Measurements from ENCODE around the gene TMEM63A.
A peak's percentile ranks its signal among the peaks of the same experiment; 100 is the strongest.

The TMEM63A gene

DNA sequence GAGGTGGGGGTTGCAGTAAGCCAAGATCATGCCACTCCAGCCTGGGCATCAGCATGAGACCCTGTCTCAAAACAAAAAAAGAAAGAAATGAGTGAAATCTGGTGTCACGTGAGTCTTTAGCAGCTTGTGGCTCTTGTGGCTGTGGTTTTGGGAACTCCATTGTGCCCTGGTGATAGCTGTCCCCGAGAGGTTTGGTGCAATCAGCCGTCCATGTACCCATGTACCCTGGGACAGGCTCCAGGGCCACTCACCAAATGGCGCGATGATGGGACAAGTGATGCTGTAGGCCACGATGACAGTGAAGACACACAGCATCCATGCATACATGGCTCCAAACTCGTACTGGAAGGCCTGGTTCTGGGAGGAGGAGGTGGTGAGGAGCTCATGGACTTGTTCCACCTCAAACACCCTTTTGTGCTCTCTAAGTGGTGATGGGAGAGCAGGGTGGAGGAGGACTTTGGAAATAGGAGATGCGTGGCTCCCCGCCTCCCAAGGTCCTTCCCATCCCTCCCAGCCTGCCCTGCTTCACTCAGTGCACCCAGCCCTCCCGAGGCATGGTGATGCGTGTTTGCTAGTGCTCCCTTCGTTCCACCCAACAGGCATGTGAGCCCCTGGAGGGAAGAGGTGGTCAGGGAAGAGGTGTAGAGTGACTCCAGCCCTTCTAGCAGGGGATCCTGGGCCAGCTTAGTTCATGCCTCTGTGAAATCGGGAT lies 29.6 kb downstream of the TMEM63A start:
- peaks cover 84% of the 10 kb centered on the region for H3F3A ChIP-seq (ENCODE audit: insufficient read depth, low read length)
- no peaks in the 10 kb centered on the region for H3K27me3 ChIP-seq (replicated peaks; ENCODE audit: insufficient read depth, low read length)
- H3K9me2 ChIP-seq (replicated peaks; ENCODE audit: insufficient read depth, low read length), result no peaks in the 10 kb centered on the region
- peaks cover 8% of the 10 kb centered on the region for H3K36me3 ChIP-seq (replicated peaks; ENCODE audit: insufficient read depth, low read length)
- no peaks in the 10 kb centered on the region for H4K20me1 ChIP-seq (ENCODE audit: insufficient read depth, low read length)
- TF ChIP-seq, protein P1, sequence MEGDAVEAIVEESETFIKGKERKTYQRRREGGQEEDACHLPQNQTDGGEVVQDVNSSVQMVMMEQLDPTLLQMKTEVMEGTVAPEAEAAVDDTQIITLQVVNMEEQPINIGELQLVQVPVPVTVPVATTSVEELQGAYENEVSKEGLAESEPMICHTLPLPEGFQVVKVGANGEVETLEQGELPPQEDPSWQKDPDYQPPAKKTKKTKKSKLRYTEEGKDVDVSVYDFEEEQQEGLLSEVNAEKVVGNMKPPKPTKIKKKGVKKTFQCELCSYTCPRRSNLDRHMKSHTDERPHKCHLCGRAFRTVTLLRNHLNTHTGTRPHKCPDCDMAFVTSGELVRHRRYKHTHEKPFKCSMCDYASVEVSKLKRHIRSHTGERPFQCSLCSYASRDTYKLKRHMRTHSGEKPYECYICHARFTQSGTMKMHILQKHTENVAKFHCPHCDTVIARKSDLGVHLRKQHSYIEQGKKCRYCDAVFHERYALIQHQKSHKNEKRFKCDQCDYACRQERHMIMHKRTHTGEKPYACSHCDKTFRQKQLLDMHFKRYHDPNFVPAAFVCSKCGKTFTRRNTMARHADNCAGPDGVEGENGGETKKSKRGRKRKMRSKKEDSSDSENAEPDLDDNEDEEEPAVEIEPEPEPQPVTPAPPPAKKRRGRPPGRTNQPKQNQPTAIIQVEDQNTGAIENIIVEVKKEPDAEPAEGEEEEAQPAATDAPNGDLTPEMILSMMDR (IDR thresholded peaks at IDR 0.05; ENCODE audit: low read length), result no peak
- no peak for TF ChIP-seq EZH2phosphoT487 (IDR thresholded peaks at IDR 0.05; ENCODE audit: low read length)
- TF ChIP-seq EZH2 (optimal IDR thresholded peaks at IDR 0.05; ENCODE audit: low read depth, low read length), result no peak
- H3K4me3 ChIP-seq (ENCODE audit: low read length), result no peak overlapping the region
- no peaks in the 10 kb centered on the region for H3K9me3 ChIP-seq (replicated peaks; ENCODE audit: insufficient read depth, low read length)
- peak overlapping the region; percentile 19 for H3K4me2 ChIP-seq (ENCODE audit: low read depth, low read length)
- no peak overlapping the region for H2AFZ ChIP-seq (ENCODE audit: low read length)
- no peak overlapping the region for H3K9ac ChIP-seq (ENCODE audit: low read length)
- peaks cover 95% of the 10 kb centered on the region for H3K4me1 ChIP-seq (ENCODE audit: low read length)
- DNase-seq, result no peak
- H3K79me2 ChIP-seq (ENCODE audit: low read length), result peaks cover 35% of the 10 kb centered on the region
- H3K27ac ChIP-seq (ENCODE audit: low read length), result peak overlapping the region; percentile 88; the same call in 1 of the 2 replicates

DNA sequence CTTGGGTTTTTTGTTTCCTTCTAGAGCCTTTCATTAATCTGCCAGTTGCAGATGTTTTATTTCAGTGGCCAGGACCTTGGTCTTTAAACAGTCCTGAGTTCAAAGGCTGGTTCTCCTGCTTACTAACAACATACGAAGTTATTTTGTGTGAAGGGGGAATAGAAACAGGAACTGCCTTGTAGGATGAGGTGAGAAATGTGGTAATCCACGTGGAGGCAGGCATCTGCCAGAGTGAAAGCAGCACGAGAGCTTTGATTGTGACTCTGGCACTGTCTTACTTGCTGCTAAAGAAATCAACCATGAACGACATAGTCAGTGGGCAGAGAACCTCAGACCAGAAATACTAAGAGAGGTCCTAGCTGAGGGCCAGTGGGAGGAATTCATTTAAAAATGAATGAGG lies 30.4 kb downstream of the TMEM63A start:
- no peaks in the 10 kb centered on the region for H4K20me1 ChIP-seq (ENCODE audit: insufficient read depth, low read length)
- TF ChIP-seq EZH2 (optimal IDR thresholded peaks at IDR 0.05; ENCODE audit: low read depth, low read length), result no peak
- peak; percentile 87 for DNase-seq
- no peak overlapping the region for H3K9ac ChIP-seq (ENCODE audit: low read length)
- H2AFZ ChIP-seq (ENCODE audit: low read length), result no peak overlapping the region
- H3K9me2 ChIP-seq (replicated peaks; ENCODE audit: insufficient read depth, low read length), result no peaks in the 10 kb centered on the region
- H3K79me2 ChIP-seq (ENCODE audit: low read length), result peaks cover 36% of the 10 kb centered on the region
- no peak overlapping the region for H3K4me3 ChIP-seq (ENCODE audit: low read length)
- H3K4me2 ChIP-seq (ENCODE audit: low read depth, low read length), result peak overlapping the region; percentile 1; the same call in 1 of the 2 replicates
- H3K27me3 ChIP-seq (replicated peaks; ENCODE audit: insufficient read depth, low read length), result no peaks in the 10 kb centered on the region
- peaks cover 8% of the 10 kb centered on the region for H3K36me3 ChIP-seq (replicated peaks; ENCODE audit: insufficient read depth, low read length)
- peaks cover 95% of the 10 kb centered on the region for H3K4me1 ChIP-seq (ENCODE audit: low read length)
- peak overlapping the region; percentile 88; the same call in 1 of the 2 replicates for H3K27ac ChIP-seq (ENCODE audit: low read length)
- H3K9me3 ChIP-seq (replicated peaks; ENCODE audit: insufficient read depth, low read length), result no peaks in the 10 kb centered on the region
- peaks cover 80% of the 10 kb centered on the region for H3F3A ChIP-seq (ENCODE audit: insufficient read depth, low read length)

DNA sequence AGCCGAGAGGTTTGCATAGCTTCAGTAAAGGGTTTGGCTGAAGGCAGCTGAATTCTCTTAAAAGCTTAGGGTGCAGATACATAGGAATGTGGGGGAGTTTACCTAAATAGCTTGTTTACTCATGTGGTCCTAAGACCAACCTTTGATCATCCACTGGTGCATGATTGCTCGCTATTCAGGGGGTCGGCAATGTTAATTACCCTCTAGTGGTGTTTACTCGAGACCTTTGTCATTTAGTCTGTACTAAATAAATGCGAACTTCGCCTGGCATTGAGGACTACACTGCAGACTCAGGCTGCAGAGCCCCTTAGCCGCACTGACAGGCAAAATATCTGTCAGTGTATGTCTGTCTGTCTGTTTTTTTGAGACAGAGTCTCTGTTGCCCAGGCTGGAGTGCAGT lies 31.8 kb downstream of the TMEM63A start:
- Histone ChIP-seq H3K27me3 (replicated peaks; ENCODE audit: insufficient read depth, low read length) (no peaks in the 10 kb centered on the region), H3F3A (ENCODE audit: insufficient read depth, low read length) (peaks cover 66% of the 10 kb centered on the region), H2AFZ (ENCODE audit: low read length) (no peak overlapping the region), H3K27ac (ENCODE audit: low read length) (peak overlapping the region; percentile 75; the same call in 1 of the 2 replicates), H3K4me1 (ENCODE audit: low read length) (peaks cover 85% of the 10 kb centered on the region), H3K4me2 (ENCODE audit: low read depth, low read length) (no peak overlapping the region), H3K79me2 (ENCODE audit: low read length) (peaks cover 34% of the 10 kb centered on the region), H3K9me2 (replicated peaks; ENCODE audit: insufficient read depth, low read length) (no peaks in the 10 kb centered on the region), H3K36me3 (replicated peaks; ENCODE audit: insufficient read depth, low read length) (peaks cover 17% of the 10 kb centered on the region), H3K4me3 (ENCODE audit: low read length) (no peak overlapping the region), H3K9ac (ENCODE audit: low read length) (no peak overlapping the region), H3K9me3 (replicated peaks; ENCODE audit: insufficient read depth, low read length) (no peaks in the 10 kb centered on the region), H4K20me1 (ENCODE audit: insufficient read depth, low read length) (no peaks in the 10 kb centered on the region)
- TF ChIP-seq EZH2 (optimal IDR thresholded peaks at IDR 0.05; ENCODE audit: low read depth, low read length), result no peak
- TF ChIP-seq, protein P1 (IDR thresholded peaks at IDR 0.05; ENCODE audit: low read length), result no peak
- no peak for TF ChIP-seq EZH2phosphoT487 (IDR thresholded peaks at IDR 0.05; ENCODE audit: low read length)
- no peak for DNase-seq

- peaks cover 17% of the 10 kb centered on the region for H3K36me3 ChIP-seq (replicated peaks; ENCODE audit: insufficient read depth, low read length)
- peaks cover 81% of the 10 kb centered on the region for H3K4me1 ChIP-seq (ENCODE audit: low read length)
- H3K4me2 ChIP-seq (ENCODE audit: low read depth, low read length), result 0 out of 2 replicates have a peak overlapping the region, but pooled peaks have one; percentile 19
- no peaks in the 10 kb centered on the region for H3K9me3 ChIP-seq (replicated peaks; ENCODE audit: insufficient read depth, low read length)
- TF ChIP-seq EZH2phosphoT487 (IDR thresholded peaks at IDR 0.05; ENCODE audit: low read length), result no peak
- TF ChIP-seq, protein P1 (IDR thresholded peaks at IDR 0.05; ENCODE audit: low read length), result no peak
- no peak for TF ChIP-seq EZH2 (optimal IDR thresholded peaks at IDR 0.05; ENCODE audit: low read depth, low read length)
- no peak overlapping the region for H3K4me3 ChIP-seq (ENCODE audit: low read length)
- no peaks in the 10 kb centered on the region for H3K27me3 ChIP-seq (replicated peaks; ENCODE audit: insufficient read depth, low read length)
- no peak overlapping the region for H3K9ac ChIP-seq (ENCODE audit: low read length)
- peaks cover 31% of the 10 kb centered on the region for H3K79me2 ChIP-seq (ENCODE audit: low read length)
- H2AFZ ChIP-seq (ENCODE audit: low read length), result no peak overlapping the region
- H3K27ac ChIP-seq (ENCODE audit: low read length), result peak overlapping the region; percentile 75; the same call in 1 of the 2 replicates
- no peaks in the 10 kb centered on the region for H3K9me2 ChIP-seq (replicated peaks; ENCODE audit: insufficient read depth, low read length)
- peaks cover 61% of the 10 kb centered on the region for H3F3A ChIP-seq (ENCODE audit: insufficient read depth, low read length)
- H4K20me1 ChIP-seq (ENCODE audit: insufficient read depth, low read length), result no peaks in the 10 kb centered on the region
- no peak for DNase-seq
Observed at GRCh38 chr1:225849925-225850324, 32.3 kb downstream of the TMEM63A start.

Measured in MM.1S (cell line).